PFSK-1 (cell line): ENCODE measurements around the gene IL17C.

Experiments used
- POLR2AphosphoS5 ChIP-seq: IDR thresholded peaks from 2 replicates; pipeline ENCODE4 v1.6.1; 2012; ENCODE audit warnings: low read depth, mild to moderate bottlenecking, control low read depth, low read length, moderate library complexity
- REST ChIP-seq, 2 experiments: IDR thresholded peaks; 2 replicates each; pipeline versions ENCODE4 v1.6.1 to v1.8.0; 2011 to 2012; ENCODE audit warnings: low read depth in 2 of 2, low read length in 2 of 2, control low read depth in 1 of 2, inconsistent platforms in 1 of 2, mild to moderate bottlenecking in 1 of 2, moderate library complexity in 1 of 2; ENCODE audit not compliant: insufficient read depth in 1 of 2
- SIN3A ChIP-seq: IDR thresholded peaks from 2 replicates; pipeline ENCODE4 v1.6.1; 2012; ENCODE audit warnings: mild to moderate bottlenecking, low read length, moderate library complexity, borderline replicate concordance; ENCODE audit not compliant: insufficient read depth

DNA sequence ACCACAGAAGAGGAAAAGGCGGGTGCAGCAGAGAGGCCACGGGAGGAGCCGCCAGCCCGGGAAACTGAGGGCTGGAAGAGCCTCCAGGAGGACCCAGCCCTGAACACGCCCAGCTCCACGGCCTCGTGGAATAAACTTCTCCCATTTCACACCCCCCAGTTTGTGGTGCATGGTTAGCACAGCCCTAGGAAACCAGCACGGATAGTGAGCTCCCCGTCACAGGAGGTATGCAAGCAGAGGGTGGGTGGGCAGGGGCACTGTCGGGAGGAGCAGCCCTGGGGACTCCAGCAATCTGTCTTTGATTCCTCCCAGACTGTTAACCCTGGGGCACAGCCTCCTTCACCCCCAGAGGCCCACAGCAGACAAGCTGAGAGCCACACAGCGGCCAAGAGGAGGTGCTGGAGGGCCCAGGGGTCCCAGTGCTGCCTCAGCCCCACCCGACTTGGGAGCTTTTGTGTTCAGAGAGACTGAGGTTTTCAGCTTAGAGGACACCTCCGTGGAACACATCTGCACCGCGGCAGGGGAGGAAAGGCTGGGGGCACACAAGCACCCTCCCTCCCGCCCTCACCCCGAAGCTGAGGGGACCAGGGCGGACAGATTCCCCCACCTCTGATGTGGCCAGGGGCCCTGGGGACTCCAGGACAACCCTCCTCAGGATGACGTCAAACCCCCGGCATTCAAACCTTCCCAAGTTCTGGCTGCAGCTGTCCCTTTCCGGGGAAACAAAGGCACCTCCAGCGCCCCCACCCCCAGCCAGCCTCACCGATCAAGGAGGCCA lies 1.7 kb upstream of the IL17C start:
- TF ChIP-seq POLR2AphosphoS5 (no peak), REST (IDR thresholded peaks at IDR 0.05; ENCODE audit: insufficient read depth in 1 of 2, low read depth in 2 of 2, low read length in 2 of 2) (no peak), SIN3A (no peak)
